DND-41 (cell line): ENCODE data around the gene LGALS9B.
"Not testable (repeated sequence)": the region's sequence is repeated elsewhere in the genome, so short reads cannot be mapped to it uniquely, and the experiment has no call there.

ENCODE experiments used
- CTCF ChIP-seq: IDR thresholded peaks from 2 replicates; pipeline ENCODE4 v1.5.1; 2012; ENCODE audit warnings: borderline replicate concordance, low read length, moderate library complexity, mild to moderate bottlenecking; ENCODE audit not compliant: poor library complexity, severe bottlenecking; ENCODE audit errors: extremely low read depth
- EZH2 ChIP-seq: IDR thresholded peaks from 3 replicates; pipeline ENCODE4 v1.6.1; 2012; ENCODE audit warnings: borderline replicate concordance, low read depth, mild to moderate bottlenecking, moderate library complexity, low read length, inconsistent platforms; ENCODE audit not compliant: severe bottlenecking

GRCh38 chr17:20513539-20513938 lies 46.2 kb upstream of the LGALS9B start:
- TF ChIP-seq CTCF, EZH2: not testable (repeated sequence)
